ENCODE data around the gene RNPC3. TPM values are rescaled to one million over a fixed set of nuclear protein-coding genes. Genes with fewer than 3 reads are reported as not detected.

RNPC3 gene
- total and polyA plus RNA-seq, 2 of the 8 experiments (the other 6 are each of a cell fraction or from before 2014, with no cell fraction given) = 10.9 to 12.8 TPM

- DNase-seq (ENCODE audit: low read depth in 1 of 2, low spot score in 2 of 2) (no peak), FAIRE-seq (no peak)
Observed at GRCh38 chr1:103489935-103490334, 35.6 kb upstream of the RNPC3 start.

More at GRCh38 chr1:103489935-103490334, 35.6 kb upstream of the RNPC3 start:
- H3K36me3 ChIP-seq (ENCODE audit: control insufficient read depth in 2 of 4, insufficient read depth in 4 of 4, low read length in 3 of 4) = no peaks in the 10 kb centered on the region
- H3K9ac ChIP-seq (replicated peaks in 1 of 4; ENCODE audit: extremely low read depth in 1 of 4, low read depth in 3 of 4, low read length in 3 of 4) = no peak overlapping the region
- H3K14ac ChIP-seq (ENCODE audit: insufficient read length) = no peak overlapping the region
- no peak overlapping the region for H2BK12ac ChIP-seq (ENCODE audit: low read depth, low read length)
- H3K56ac ChIP-seq (replicated peaks; ENCODE audit: insufficient read length, low read depth, low read length) = no peak overlapping the region
- no peaks in the 10 kb centered on the region for H3K23me2 ChIP-seq (ENCODE audit: low read depth, low read length)
- H4K5ac ChIP-seq (ENCODE audit: insufficient read length, low read depth, low read length) = no peak overlapping the region
- H2BK15ac ChIP-seq (ENCODE audit: low read length) = no peak overlapping the region
- no peak overlapping the region for H2BK20ac ChIP-seq (ENCODE audit: low read length)
- no peak overlapping the region for H2BK5ac ChIP-seq (ENCODE audit: low read depth, low read length)
- H4K91ac ChIP-seq (replicated peaks; ENCODE audit: insufficient read length, low read length) = no peak overlapping the region
- H3K79me1 ChIP-seq (ENCODE audit: low read depth, low read length) = no peaks in the 10 kb centered on the region
- H3K4me1 ChIP-seq (replicated peaks in 1 of 4; ENCODE audit: control insufficient read depth in 3 of 4, insufficient read depth in 4 of 4, low read length in 3 of 4) = no peaks in the 10 kb centered on the region
- no peaks in the 10 kb centered on the region for H3K79me2 ChIP-seq (ENCODE audit: control insufficient read depth in 1 of 2, insufficient read depth in 2 of 2, low read length in 2 of 2)
- POLR2A ChIA-PET (ENCODE audit: partially characterized antibody) = no interaction called here
- H2AFZ ChIP-seq (ENCODE audit: low read length) = 0 out of 2 replicates have a peak overlapping the region, but pooled peaks have one; percentile 10
- no peak overlapping the region for H2BK120ac ChIP-seq (replicated peaks; ENCODE audit: low read depth, low read length)
- CTCF ChIA-PET (ENCODE audit: partially characterized antibody) = no interaction called here
- no peaks in the 10 kb centered on the region for H4K20me1 ChIP-seq (replicated peaks in 1 of 2; ENCODE audit: control insufficient read depth in 1 of 2, insufficient read depth in 2 of 2, low read length in 2 of 2)
- no peak for TF ChIP-seq FOSL1 (IDR thresholded peaks at IDR 0.05; ENCODE audit: insufficient read depth, low read depth, low read length)
- no peak for TF ChIP-seq CEBPB (IDR thresholded peaks at IDR 0.05; ENCODE audit: low read depth, low read length)
- no peak for TF ChIP-seq TCF12 (IDR thresholded peaks at IDR 0.05; ENCODE audit: low read depth, low read length)
- TF ChIP-seq HDAC6 (IDR thresholded peaks at IDR 0.05; ENCODE audit: low read depth, low read length) = no peak
- no peak for TF ChIP-seq SUZ12 (IDR thresholded peaks at IDR 0.05; ENCODE audit: low read length)
- no peak for TF ChIP-seq SP4 (IDR thresholded peaks at IDR 0.05; ENCODE audit: low read length)
- TF ChIP-seq NANOG (IDR thresholded peaks at IDR 0.05; ENCODE audit: insufficient read depth, low read depth, low read length, poor library complexity, severe bottlenecking) = no peak
- TF ChIP-seq CBX8 (IDR thresholded peaks at IDR 0.05; ENCODE audit: borderline replicate concordance, low read depth, low read length) = no peak
- no peak for TF ChIP-seq SRF (IDR thresholded peaks at IDR 0.05; ENCODE audit: low read depth, low read length)
- TF ChIP-seq SIX5 (IDR thresholded peaks at IDR 0.05; ENCODE audit: low read depth, low read length) = no peak
- no peak for TF ChIP-seq CREB1 (IDR thresholded peaks at IDR 0.05)
- no peak for TF ChIP-seq TBP (IDR thresholded peaks at IDR 0.05; ENCODE audit: low read depth, low read length)
- no peak for TF ChIP-seq ASH2L (IDR thresholded peaks at IDR 0.05; ENCODE audit: low read length)
- no peak for TF ChIP-seq EGR1 (IDR thresholded peaks at IDR 0.05; ENCODE audit: borderline replicate concordance, low read depth, low read length)
- no peak overlapping the region for H3K18ac ChIP-seq (ENCODE audit: extremely low read depth, low read length)
- no peaks in the 10 kb centered on the region for H3K27me3 ChIP-seq (replicated peaks in 1 of 4; ENCODE audit: control insufficient read depth in 3 of 4, extremely low read depth in 1 of 4, insufficient read depth in 3 of 4, low read length in 3 of 4)
- H3K27ac ChIP-seq (ENCODE audit: low read depth, low read length) = no peak overlapping the region
- no peaks in the 10 kb centered on the region for H3K9me3 ChIP-seq (ENCODE audit: insufficient read depth in 2 of 2, low read depth in 1 of 2, low read length in 1 of 2)
- H3K4me2 ChIP-seq (ENCODE audit: insufficient read depth in 1 of 2, low read depth in 2 of 2, low read length in 2 of 2) = no peak overlapping the region
- H3K4ac ChIP-seq (replicated peaks; ENCODE audit: insufficient read length, low read depth, low read length) = no peak overlapping the region
- no peak overlapping the region for H3K23ac ChIP-seq (ENCODE audit: insufficient read length)
- H2AK5ac ChIP-seq (ENCODE audit: low read depth, low read length) = no peak overlapping the region
- H3K4me3 ChIP-seq (ENCODE audit: extremely low read depth in 1 of 4, insufficient read depth in 2 of 4, low read depth in 3 of 4, low read length in 4 of 4) = no peak overlapping the region
- H4K8ac ChIP-seq (ENCODE audit: extremely low read depth, insufficient read depth, low read length) = no peak overlapping the region

Measured in H1 (cell line).